Myocyte (in vitro differentiated cells): Measurements from ENCODE around the gene CRACR2A. TPM values are rescaled to one million over a fixed set of nuclear protein-coding genes. Genes with fewer than 3 reads are reported as not detected.
A peak's percentile ranks its signal among the peaks of the same experiment; 100 is the strongest.

ENCODE experiments used
- DNase-seq: peaks from one replicate; pipeline ENCODE4 v3.0.0-alpha.2; 2012; ENCODE audit warnings: low read depth
- polyA plus RNA-seq: library from polyadenylated mRNA; unstranded; fragments of >200 nt; gene quantifications from one replicate; pipeline ENCODE4 v1.2.1, GENCODE V29; 2012; ENCODE audit warnings: missing spikeins
- total RNA-seq: library from RNA; depleted of rRNA; stranded (reverse); fragments of >200 nt; gene quantifications from 2 replicates; pipeline ENCODE4 v1.2.3, GENCODE V29; 2014

CRACR2A gene
- total RNA-seq, result 2.5 and 3.0 TPM in 2 replicates
- 0.73 TPM for polyA plus RNA-seq

GRCh38 chr12:3752741-3753486 is at the start of gene CRACR2A:
TSS of gene CRACR2A (minus strand) at chr12:3753109. CDS start at chr12:3696999, 56,110 bp downstream.
- peak; percentile 56 for DNase-seq

GRCh38 chr12:3797531-3798048 is 44.7 kb upstream of the CRACR2A start:
- no peak for DNase-seq

- no peak for DNase-seq
These were observed 42.7 kb upstream of the CRACR2A start for GRCh38 chr12:3795492-3796133.

- DNase-seq, result no peak
These were observed 42.2 kb upstream of the CRACR2A start for GRCh38 chr12:3795066-3795465.

- DNase-seq, result no peak
These were observed 39.8 kb upstream of the CRACR2A start for GRCh38 chr12:3792623-3793288.

- DNase-seq, result no peak
These were observed 38.5 kb upstream of the CRACR2A start for GRCh38 chr12:3791256-3791874.

- no peak for DNase-seq
These were observed 37.7 kb upstream of the CRACR2A start for GRCh38 chr12:3790642-3791041.

- DNase-seq, result no peak
These were observed 36.9 kb upstream of the CRACR2A start for GRCh38 chr12:3789838-3790237.

GRCh38 chr12:3777206-3777809 is 24.4 kb upstream of the CRACR2A start:
- peak; percentile 69 for DNase-seq

- DNase-seq, result no peak
These were observed 22.6 kb upstream of the CRACR2A start for GRCh38 chr12:3775385-3776035.

GRCh38 chr12:3772380-3772779 is 19.5 kb upstream of the CRACR2A start:
- DNase-seq, result peak; percentile 24

GRCh38 chr12:3771853-3772252 is 18.9 kb upstream of the CRACR2A start:
- no peak for DNase-seq

GRCh38 chr12:3770891-3771290 is 18.0 kb upstream of the CRACR2A start:
- peak; percentile 13 for DNase-seq

GRCh38 chr12:3768911-3769447 is 16.1 kb upstream of the CRACR2A start:
- DNase-seq, result no peak

GRCh38 chr12:3761116-3761735 is 8.3 kb upstream of the CRACR2A start:
- peak; percentile 29 for DNase-seq

GRCh38 chr12:3759878-3760277 is 7.0 kb upstream of the CRACR2A start:
- DNase-seq, result no peak

GRCh38 chr12:3757261-3757660 is 4.4 kb upstream of the CRACR2A start:
- no peak for DNase-seq

- DNase-seq, result peak; percentile 71
These were observed 3.0 kb upstream of the CRACR2A start for GRCh38 chr12:3755898-3756297.

- peak; percentile 52 for DNase-seq
These were observed 805 bp upstream of the CRACR2A start for GRCh38 chr12:3753544-3754284.
